Pons (tissue), 1 donor: Measurements from ENCODE around the gene ORMDL3.
"Not testable (repeated sequence)": the region's sequence is repeated elsewhere in the genome, so short reads cannot be mapped to it uniquely, and the experiment has no call there.

Experiments
- DNase-seq: peaks from one replicate; pipeline ENCODE4 v3.0.0-alpha.2; 2016; ENCODE audit warnings: low spot score

Gene ORMDL3

GRCh38 chr17:39949028-39949427 is 21.6 kb upstream of the ORMDL3 start:
- no peak for DNase-seq

- not testable (repeated sequence) for DNase-seq
Observed at GRCh38 chr17:39948489-39948828, 21.1 kb upstream of the ORMDL3 start.

GRCh38 chr17:39946551-39947330 is 19.3 kb upstream of the ORMDL3 start:
- DNase-seq, result no peak

GRCh38 chr17:39944393-39944711 is 17.0 kb upstream of the ORMDL3 start:
- DNase-seq, result no peak

GRCh38 chr17:39943702-39944392 is 16.4 kb upstream of the ORMDL3 start:
- no peak for DNase-seq

GRCh38 chr17:39939588-39940419 is 12.4 kb upstream of the ORMDL3 start:
- DNase-seq, result peak; percentile 35

- DNase-seq, result no peak
Observed at GRCh38 chr17:39939106-39939505, 11.7 kb upstream of the ORMDL3 start.

- DNase-seq, result peak; percentile 28
Observed at GRCh38 chr17:39938140-39938869, 10.9 kb upstream of the ORMDL3 start.

GRCh38 chr17:39937447-39937846 is 10.0 kb upstream of the ORMDL3 start:
- no peak for DNase-seq

GRCh38 chr17:39935909-39936308 is 8.5 kb upstream of the ORMDL3 start:
- no peak for DNase-seq

GRCh38 chr17:39934324-39934723 is 6.9 kb upstream of the ORMDL3 start:
- no peak for DNase-seq

- no peak for DNase-seq
Observed at GRCh38 chr17:39933912-39934311, 6.5 kb upstream of the ORMDL3 start.

GRCh38 chr17:39929646-39930407 is 2.4 kb upstream of the ORMDL3 start:
- DNase-seq, result no peak

- no peak for DNase-seq
Observed at GRCh38 chr17:39928858-39929645, 1.7 kb upstream of the ORMDL3 start.

GRCh38 chr17:39927929-39928857 is 792 bp upstream of the ORMDL3 start:
- DNase-seq, result no peak

GRCh38 chr17:39926588-39927100 is 757 bp downstream of the ORMDL3 start:
- no peak for DNase-seq

- DNase-seq, result no peak
Observed at GRCh38 chr17:39926135-39926587, 1.2 kb downstream of the ORMDL3 start.

- DNase-seq, result no peak
Observed at GRCh38 chr17:39925282-39926134, 1.9 kb downstream of the ORMDL3 start.
